ENCODE results near the gene TIMM44.
A peak's percentile ranks its signal among the peaks of the same experiment; 100 is the strongest.
"Not testable (repeated sequence)": the region's sequence is repeated elsewhere in the genome, so short reads cannot be mapped to it uniquely, and the experiment has no call there.

Gene TIMM44

DNA sequence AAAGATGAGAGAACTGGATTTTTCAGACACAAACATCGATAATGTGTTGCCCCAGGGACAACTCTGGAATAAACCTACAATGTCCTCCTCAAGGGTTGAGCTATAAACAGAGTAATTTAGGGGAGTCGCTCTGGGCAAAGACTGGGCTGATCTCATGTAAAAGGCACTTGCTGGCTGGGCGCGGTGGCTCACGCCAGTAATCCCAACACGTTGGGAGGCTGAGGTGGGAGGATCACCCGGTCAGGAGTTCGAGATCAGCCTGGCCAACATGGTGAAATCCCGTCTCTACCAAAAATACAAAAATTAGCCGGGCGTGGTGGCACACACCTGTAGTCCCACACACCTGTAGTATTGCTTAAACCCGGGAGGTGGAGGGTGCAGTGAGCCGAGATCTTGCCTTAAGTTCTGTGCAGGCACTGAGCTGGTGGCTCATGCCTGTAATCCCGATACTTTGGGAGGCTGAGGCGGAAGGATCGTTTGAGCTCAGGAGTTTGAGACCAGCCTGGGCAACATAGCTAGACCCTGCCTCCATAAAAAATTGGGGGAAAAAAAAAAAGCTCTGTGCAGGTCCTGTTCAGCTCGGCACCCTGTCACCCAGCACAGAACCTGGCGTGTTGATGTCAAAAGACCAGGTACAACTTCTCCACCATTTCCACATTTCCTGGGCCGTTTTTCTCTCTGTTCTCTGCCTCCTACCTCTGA is 1.4 kb downstream of the TIMM44 start:
- no peak for DNase-seq

DNA sequence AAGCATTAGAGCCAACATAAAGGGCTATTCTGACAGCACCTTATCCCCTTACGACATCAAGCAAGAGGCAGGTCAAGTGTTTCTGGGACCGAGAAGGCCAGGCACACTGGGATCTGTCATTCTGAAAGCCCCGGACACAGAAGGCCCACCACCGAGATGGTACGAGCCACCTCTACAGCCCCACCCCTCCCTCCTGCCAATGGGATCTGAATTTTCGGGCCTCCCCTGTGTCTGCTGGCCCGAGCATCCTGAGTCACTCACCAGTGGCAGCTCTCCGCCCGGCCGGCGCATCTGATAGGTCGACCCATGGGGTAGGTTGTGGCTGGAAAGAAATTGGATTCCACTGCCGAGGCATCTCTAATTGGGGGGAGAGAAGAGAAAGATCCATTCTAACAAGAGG is 2.6 kb downstream of the TIMM44 start:
- no peak for DNase-seq

DNA sequence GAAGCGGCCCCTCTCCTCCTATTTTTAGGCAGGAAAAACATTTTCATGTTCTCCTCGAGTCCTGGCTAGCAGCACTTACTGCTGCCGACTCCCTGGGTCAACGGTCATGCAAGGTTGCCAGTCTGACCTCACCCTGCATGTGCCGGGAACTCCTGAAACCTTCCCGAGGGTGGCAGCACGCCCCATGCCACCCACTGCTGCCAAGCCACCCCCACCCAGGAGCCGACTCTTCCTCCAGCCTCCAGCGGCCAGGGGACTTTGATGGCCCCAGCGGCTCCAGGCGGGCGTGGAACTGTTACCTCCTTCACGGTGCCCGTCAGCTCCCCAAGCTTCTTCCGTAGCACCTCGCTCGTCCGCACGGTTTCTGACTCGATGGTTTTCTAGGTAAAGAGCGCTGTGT is 8.7 kb downstream of the TIMM44 start:
- no peak for DNase-seq

DNA sequence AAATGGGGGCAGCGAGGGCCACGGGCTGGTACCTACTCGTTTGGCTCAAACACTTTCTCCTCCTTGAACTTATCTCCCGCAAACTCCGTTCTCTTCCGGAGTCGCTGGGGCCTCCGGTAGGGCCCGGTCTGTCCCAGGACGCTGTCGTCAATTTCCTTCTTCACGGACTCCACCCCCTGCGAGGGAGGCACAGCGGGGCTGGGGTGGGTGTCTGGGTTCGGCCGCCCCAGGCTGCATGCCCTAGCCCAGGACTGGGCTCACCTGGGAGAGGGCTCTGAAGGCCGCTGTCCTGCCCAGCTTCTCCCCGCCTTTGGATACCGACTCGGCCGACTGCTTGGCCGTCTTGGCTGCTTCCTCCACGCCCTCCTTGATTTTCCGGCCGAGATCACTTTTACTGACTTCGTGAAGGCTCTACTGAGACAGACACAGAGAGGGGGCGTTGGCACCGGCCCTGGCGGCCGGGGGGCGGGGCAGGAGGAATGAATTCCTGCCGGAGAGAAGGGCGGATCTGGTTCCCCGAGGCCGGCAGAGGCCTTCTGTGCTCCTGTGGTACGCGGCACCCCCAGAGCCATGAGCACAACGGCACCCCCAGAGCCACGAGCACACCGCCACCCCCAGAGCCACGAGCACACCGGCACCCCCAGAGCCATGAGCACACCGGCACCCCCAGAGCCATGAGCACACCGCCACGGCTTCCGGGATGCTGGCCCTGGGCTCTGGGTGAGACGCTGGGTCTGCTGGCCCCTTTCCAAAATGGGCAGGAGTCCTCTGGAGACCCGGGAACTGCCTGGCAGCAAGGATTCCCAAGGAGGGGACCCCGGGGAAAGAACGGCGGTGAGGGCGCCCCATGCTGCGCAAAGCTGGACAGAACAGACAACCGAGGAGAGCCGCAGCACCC is 9.4 kb downstream of the TIMM44 start:
- DNase-seq = no peak

DNA sequence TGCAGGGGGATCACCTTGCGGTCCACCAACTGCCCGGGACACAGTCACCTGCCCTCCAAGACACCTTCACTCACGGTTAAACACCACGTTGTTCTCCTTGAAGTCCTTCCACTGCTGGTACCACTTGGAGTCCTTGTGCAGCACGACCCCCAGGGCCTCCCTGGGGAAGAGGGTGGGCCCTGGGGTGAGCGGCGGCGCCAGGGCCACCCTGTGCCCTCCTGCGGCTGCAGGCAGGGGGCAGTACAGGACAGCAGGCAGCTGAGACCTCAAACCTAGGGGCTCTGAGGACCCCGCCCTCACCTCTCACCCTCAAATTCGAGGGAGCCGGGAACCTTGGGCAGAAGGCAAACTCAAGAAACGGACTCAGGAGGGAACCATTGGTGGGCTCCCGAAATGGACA is 10.1 kb downstream of the TIMM44 start:
- DNase-seq = no peak

DNA sequence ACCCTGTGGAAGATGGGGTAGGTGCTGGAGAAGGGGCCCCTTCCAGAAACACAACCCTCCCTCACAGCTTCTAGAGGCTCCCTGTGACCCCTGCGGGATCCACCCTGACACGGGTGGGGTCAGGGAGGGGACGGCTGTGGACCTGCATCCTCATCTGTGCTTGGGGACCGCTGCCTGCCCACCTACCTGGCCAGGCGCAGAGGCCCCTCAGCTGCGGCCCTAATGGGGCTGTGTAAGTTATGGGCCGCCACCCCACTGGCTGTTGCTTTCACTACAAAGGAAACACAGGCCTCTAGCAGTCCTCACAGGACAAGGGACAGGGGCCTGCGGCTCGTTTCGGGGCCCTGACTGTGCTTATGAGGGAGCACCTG is 10.6 kb downstream of the TIMM44 start:
- no peak for DNase-seq

DNA sequence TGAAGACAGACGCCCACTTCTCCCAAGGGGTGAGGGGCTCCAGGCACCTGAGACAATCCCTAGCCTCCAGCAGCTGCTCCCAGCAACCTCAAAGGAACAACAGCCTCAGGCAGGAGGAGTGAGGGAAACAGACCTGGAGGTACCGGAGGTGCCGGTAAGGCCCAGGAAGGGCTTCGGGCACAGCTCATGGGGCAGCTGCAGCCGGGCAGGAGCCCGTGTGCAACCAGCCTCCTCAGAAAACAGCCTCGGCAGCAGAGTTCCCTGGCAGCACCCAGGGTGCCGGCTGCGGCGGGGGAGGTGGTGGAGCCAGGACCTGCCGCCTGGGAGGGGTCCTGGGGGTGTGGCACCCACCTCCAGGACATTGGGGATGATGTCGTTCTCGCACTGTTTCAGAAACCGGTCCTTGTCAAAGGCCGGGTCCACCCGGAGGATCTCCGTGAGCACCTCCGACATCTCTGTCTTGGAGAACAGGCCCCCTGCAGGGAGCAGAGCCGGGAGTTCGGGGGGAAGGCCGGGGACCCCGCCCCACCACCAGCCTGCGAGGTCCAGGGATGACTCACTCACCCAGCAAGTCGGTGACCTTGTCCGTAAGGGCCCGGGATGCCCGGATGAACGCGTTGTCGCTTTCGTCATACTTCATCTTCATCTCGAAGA is 11.1 kb downstream of the TIMM44 start:
- no peak for DNase-seq

DNA sequence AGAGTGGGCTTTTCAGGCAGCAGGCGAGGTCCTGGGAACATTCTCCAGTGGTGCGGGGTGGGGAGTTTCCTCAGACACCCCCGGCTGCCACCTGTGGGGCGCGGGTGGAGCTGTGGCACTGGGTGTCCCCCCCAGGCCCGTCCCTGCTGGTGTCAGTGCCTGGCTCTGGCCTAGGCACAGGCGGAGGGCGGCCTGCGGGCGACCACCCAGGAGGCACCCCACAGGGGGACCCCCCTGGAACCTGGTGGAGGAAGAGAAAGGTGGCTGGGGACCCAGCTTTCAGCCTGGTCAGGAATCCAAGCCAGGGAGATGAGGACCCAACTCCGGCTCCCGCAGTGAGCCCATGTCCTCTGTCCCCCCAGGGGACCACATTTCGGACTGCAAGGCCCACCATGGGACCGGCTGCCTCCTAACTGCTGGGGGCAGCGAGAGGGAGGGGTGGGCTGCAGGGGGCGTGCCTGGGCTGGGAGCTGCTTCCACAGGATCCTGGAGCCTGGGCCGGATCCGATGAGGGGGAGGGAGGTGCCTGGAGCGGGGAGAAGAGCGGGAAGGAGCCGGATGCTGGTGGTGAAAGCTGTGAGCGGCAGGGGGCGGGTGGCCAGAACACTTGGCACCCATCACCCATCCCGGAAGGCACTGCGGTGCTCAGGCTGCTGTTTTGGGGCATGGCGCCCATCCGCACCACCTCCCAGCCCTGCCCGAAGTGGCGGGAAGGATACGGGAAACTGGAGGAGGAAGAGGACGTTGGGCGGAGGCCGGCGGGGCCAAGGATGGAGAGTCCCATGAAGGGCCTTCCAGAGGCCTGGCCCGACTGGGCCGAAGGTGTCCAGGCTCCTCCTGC is 12.0 kb downstream of the TIMM44 start:
- DNase-seq = no peak

DNA sequence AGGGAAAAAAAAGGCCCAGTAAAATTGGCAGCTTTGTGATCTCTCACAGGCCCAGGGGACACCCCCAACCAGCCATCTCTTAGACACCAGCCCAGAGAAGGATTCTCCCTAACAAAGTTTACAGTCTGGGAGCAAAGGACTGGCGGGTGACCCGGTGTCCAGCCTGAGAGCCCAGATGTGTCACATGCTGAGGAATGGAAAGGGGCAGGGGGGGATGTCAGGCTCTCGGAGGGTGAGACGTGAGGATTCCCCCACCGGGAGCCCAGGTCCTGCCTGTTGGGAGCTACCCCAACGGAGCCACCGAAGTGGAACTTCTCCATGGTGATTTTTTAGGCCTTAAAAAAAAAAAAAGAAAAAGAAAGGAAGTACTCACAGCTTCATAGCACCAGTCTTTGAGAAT is 12.7 kb downstream of the TIMM44 start:
- no peak for DNase-seq

DNA sequence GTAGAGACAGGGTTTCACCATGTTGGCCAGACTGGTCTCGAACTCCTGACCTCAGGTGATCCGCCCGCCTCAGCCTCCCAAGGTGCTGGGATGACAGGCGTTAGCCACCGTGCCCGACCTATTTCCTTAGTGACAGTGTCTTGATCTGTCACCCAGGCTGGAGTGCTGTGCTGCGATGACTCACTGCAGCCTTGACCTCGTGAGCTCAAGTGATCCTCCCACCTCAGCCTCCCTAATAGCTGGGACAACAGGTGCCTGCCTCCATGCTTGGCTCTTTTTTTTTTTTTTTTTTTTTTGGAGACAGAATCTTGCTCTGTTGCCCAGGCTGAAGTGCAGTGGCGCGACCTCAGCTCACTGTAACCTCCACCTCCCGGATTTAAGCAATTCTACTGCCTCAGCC is 13.4 kb downstream of the TIMM44 start:
- DNase-seq = not testable (repeated sequence)

DNA sequence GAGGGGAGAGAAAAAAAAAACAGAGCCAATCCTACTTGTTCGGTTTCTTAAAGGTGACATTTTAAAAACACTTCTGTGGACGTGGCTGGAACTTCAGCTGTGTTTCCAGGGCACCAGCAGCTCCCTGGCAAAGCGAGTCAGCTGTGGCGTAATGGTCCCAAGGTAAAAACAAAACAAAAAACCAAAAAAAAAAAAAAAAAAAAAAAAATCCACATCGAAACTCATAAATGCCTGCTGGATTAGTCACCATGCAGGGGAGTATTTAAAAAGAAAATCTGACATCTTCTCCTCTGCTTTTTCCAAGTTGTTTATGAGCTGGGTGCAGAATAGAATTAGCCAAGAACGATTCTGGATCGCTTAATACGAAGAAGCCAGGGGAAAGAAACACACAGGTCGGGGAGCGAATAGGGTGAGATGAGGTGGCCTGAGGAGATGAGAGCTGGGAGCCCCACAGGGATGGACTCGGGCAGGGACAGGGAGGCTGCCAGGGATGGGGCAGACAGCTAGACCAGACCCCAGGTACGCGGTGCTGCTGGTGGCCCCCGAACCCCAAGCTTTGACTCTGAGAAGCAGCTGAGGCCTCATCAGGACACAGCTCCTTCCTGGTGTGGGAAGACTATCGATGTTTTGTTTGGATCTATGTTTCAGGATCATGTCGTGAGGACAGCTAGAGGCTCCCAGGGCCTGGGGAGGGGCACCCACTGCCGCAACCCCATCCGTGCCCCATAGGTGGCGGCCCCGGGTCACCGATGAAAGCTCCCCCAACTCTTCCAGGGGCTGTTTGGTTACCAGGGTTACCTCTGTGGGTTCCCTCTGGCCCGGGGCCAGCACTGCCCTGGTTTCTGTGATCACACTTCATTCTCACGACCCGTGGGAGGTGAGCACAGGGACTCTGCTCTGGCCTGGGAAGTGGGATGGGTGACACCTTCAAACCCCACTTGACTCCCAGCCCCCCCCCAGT is 14.4 kb downstream of the TIMM44 start:
- peak; percentile 70 for DNase-seq

DNA sequence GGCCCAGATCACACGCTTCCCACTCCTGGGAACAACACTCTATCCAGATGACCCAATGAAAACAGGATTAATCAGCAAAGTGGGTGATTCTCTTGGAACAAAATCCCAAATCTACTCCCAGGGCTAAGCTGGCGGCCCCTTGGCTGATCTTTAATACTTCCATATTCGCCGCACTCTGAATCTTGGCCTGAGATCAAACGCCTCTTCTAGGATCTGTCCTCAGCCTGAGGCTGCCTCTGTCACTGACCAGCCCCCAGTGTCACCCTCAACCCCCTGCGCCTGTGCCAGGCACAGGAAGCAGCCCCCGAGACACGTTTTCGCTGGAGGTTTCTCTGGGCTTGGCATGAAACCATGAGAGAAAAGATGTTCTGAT is 15.1 kb downstream of the TIMM44 start:
- no peak for DNase-seq

DNA sequence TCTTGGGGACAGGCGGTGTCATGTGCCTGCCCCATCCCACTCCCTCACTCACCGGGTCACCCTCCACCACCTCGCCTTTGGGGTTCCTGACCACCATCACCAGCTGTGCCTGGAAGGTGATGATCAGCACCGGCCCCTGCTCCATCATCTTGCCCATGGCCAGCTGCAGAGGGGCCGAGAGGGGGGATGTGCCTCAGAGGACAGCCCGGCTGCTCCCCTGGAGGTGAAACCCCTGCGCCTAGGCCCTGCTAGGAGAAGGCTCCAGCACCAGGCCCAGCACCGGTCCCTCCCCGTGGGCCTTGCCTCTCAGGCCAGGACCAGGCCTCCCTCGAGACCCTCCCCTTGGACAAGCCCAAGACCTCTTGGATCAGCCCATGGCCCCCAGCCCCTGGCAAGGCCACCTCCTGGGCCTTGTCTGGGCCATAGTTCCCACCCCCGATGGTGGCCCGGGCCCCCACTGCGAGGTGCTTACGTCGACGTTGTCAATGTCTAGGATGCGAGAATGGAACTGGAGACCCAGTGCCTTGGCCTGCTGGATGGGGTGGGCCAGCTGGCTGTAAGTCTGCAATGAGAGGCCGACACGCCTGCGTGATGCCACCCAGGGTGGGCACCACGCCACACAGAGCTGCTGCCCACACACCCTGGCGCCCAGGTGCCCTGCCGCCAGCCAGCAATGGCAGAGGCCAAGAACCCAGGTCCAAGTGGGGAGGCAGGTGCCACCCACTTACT is 15.7 kb downstream of the TIMM44 start:
- DNase-seq = no peak

DNA sequence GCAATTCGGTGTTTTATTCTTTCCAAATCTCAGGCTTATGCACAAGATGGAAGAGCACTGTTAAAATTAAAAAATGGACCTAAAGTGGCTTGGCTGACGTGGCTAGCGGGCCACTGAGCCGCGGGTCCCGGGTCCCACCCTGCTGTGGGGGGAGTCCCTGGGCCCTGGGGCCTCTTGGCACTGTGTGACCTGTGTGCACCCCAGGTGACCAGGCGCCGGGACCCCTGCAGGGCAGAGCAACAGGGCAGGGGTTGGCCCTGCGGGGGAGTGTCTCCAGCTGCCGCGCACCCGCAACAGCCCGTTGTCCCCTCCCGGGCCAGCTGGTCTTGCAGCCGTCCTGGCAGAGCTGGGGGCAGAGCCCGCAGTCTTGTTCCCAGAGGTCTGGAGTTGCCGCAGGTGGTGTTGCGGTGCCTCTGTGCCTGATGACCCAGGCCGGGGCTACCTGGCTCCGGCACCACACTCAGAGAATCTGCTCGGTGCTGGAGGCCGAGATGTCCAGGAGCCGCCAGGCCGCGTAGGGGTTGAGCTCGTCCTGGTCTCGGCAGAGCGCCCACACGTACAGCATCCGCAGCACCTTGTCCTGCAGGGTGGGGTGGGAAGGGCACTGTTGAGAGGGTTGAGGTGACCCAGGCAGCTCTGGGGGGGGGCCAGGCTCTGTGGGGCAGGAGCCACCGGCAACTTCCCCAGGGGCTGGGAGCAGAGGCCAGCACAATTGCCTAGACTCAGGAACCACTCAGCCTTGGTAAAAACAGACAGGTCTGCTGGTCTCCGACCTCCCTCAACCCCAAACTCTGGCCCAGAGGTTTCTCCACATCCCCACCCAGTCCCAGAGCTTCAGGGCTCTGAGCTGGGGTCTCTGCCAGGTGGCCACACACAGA is 16.5 kb downstream of the TIMM44 start:
- no peak for DNase-seq

DNA sequence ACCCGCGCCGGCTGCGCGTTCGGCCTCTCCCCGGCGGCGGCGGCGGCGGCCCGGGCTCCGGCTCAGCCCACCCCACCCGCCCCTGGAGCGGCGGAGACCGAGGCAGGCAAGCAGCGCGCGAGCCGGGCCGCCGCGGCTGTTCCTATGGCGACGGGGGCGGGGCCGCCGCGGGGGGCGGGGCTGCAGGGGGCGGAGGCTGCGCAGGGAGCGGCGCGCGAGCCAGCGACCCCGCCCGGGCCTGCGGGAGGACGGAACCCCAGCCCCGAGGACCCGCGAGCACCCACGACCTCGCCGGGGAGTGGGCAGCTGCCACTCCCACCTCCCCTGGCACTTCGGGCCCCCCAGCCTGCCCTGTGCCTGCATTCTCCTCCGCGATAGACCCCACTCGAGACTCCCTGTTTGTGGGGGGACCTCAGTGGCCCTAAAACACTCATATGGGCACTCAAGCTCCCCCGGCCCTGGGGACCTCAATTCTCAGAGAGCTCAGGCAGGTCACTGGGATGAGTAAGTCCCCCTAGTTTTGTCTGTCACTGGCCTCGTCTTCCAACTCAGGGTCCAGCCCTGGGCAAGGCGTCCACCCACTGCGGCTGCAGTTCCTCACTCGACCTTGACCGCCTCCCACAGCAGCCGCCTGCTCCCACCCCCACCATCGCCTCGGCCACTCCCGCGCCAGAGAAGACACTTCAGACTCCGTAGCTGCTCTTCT is 17.3 kb downstream of the TIMM44 start, which contains the start of gene CTXN1:
Gene CTXN1 (minus strand): TSS at position 115 of the 706 bp plus-strand sequence. CDS start 597 bp downstream, outside the sequence.
- peak; percentile 33 for DNase-seq

DNA sequence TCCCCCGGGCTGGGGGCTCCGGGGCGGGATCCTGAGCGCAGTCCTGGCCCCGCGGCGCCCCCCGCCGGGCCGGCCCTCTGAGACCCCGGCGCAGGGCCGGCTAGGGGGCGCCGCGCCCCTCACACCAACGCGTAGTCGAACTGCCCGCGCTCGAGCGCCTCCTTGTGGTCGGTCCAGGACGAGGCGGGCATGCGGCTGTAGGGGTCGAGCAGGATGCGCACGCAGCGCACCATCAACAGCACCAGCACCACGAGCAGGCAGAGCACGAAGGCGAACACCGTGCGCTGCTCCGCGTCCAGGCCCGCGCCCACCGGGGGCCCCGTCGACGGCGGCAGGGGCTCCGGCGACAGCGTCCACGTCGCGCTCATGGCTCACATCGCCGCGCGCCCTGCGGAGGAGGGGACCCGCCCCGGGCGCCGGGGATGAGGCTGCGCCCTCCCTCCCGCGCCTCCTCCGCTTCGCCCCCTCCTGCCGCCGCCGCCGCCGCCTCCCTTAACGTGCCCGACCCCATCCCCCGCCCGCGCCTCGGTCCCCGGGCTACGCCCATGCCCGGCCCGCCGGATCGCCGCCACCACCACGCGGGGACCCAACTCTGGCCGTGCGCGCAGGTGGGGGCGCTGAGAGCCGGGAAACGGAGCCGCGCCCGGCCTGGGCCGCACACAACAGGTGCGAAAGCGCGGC is 18.2 kb downstream of the TIMM44 start:
- DNase-seq = peak; percentile 49

DNA sequence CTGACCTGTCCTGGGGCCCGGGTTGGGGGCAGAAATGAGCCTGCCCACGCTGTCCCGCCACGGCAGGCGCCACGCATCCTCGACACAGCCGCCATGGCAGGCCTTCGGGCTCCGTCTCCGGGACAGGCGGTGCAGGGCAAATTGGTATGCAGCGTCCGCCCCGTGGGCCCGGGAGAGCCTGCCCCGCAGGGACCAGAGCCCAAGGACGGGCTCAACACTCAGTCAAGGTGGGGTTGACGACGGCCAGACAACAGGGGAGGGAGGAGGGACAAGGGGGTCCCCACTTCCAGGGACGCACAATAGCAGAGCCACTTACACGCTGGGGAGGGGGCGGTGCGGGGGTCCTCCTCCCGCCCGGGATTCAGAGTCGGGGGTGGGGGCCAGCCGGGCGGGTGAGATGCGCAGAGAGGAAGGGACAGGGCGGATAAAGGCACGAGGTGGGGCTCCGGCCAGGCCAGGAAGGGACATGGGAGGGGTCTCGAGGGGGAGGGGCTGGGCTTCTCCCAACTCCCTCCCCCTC is 18.8 kb downstream of the TIMM44 start:
- DNase-seq = no peak

DNA sequence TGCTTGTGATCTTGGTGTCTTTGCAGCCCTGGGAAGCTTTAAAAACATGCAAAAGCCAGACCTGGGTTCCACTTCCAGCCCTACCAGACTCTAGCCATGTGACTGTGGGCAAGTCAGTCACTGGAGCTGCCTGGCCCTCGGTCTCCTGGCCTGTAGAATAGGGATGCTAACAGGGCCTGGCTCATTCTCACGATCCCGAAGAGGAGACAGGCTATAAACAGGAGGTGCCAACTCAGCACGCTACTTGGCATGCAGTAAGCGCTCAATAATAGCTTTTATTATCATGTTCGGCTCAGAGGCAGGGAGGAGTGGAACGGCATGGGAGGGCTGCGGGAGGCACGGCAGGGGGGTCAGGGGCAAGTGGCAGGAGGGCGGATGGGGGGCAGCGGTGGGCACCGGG is 19.2 kb downstream of the TIMM44 start:
- DNase-seq = no peak
